Measurements from ENCODE around the gene TLNRD1. TPM values are rescaled to one million over a fixed set of nuclear protein-coding genes. Genes with fewer than 3 reads are reported as not detected.
A peak's percentile ranks its signal among the peaks of the same experiment; 100 is the strongest.
"Not testable (repeated sequence)": the region's sequence is repeated elsewhere in the genome, so short reads cannot be mapped to it uniquely, and the experiment has no call there.

Gene TLNRD1
- total RNA-seq (9.1 TPM), polyA plus RNA-seq (10.2 TPM)
- long read RNA-seq, donor 1, full-length matches to known transcripts, result 6 of 6 reads
- long read RNA-seq, donor 1, partial matches to known transcripts, result 0 of 6 reads
- long read RNA-seq, donor 1, other reads (novel, unspliced or antisense), result 0 of 6 reads
- long read RNA-seq, donor 2, result 0 reads
- long read RNA-seq, donor 3, full-length matches to known transcripts, result 35 of 35 reads
- long read RNA-seq, donor 3, partial matches to known transcripts, result 0 of 35 reads
- long read RNA-seq, donor 3, other reads (novel, unspliced or antisense), result 0 of 35 reads
- long read RNA-seq, donor 4, full-length matches to known transcripts, result 37 of 37 reads
- long read RNA-seq, donor 4, partial matches to known transcripts, result 0 of 37 reads
- long read RNA-seq, donor 4, other reads (novel, unspliced or antisense), result 0 of 37 reads
- long read RNA-seq, donor 5, full-length matches to known transcripts, result 28 of 28 reads
- long read RNA-seq, donor 5, partial matches to known transcripts, result 0 of 28 reads
- long read RNA-seq, donor 5, other reads (novel, unspliced or antisense), result 0 of 28 reads
- long read RNA-seq, donor 6, full-length matches to known transcripts, result 25 of 25 reads
- long read RNA-seq, donor 6, partial matches to known transcripts, result 0 of 25 reads
- long read RNA-seq, donor 6, other reads (novel, unspliced or antisense), result 0 of 25 reads
- long read RNA-seq, donor 7, full-length matches to known transcripts, result 18 of 18 reads
- long read RNA-seq, donor 7, partial matches to known transcripts, result 0 of 18 reads
- long read RNA-seq, donor 7, other reads (novel, unspliced or antisense), result 0 of 18 reads
- long read RNA-seq, donor 8, full-length matches to known transcripts, result 11 of 11 reads
- long read RNA-seq, donor 8, partial matches to known transcripts, result 0 of 11 reads
- long read RNA-seq, donor 8, other reads (novel, unspliced or antisense), result 0 of 11 reads
- long read RNA-seq, donor 9, full-length matches to known transcripts, result 16 of 16 reads
- long read RNA-seq, donor 9, partial matches to known transcripts, result 0 of 16 reads
- long read RNA-seq, donor 9, other reads (novel, unspliced or antisense), result 0 of 16 reads
- long read RNA-seq, donor 10, full-length matches to known transcripts, result 29 of 29 reads
- long read RNA-seq, donor 10, partial matches to known transcripts, result 0 of 29 reads
- long read RNA-seq, donor 10, other reads (novel, unspliced or antisense), result 0 of 29 reads

- peak within 1 kb of the TSS; percentile 71 to 98 for H3K4me3 ChIP-seq (ENCODE audit: low read length in 2 of 2)
- peak; percentile 57 to 92 (median 71) for DNase-seq (ENCODE audit: low read depth in 6 of 9, low spot score in 9 of 9)
- H3K27me3 ChIP-seq (ENCODE audit: control insufficient read depth in 2 of 2, insufficient read depth in 1 of 2, low read length in 1 of 2), result no peaks in the 10 kb centered on the region
- H3K9me3 ChIP-seq (ENCODE audit: control insufficient read depth in 2 of 2, insufficient read depth in 1 of 2, low read length in 1 of 2), result no peaks in the 10 kb centered on the region
- H3K36me3 ChIP-seq (ENCODE audit: control insufficient read depth in 2 of 2, insufficient read depth in 2 of 2, low read length in 1 of 2), result peaks cover 7 to 8% of the 10 kb centered on the region in 2 donors
- peak within 1 kb of the TSS; percentile 87 to 98 for H3K27ac ChIP-seq (ENCODE audit: low read depth in 1 of 2, low read length in 1 of 2)
- WGBS, result under 1% methylated on average over 66 of the region's 66 CpGs
- H3K4me1 ChIP-seq (ENCODE audit: control insufficient read depth in 2 of 2, insufficient read depth in 2 of 2, low read length in 2 of 2), result peaks cover 17% of the 10 kb centered on the region in 2 donors
Measured at GRCh38 chr15:81000624-81001151, at the start of gene TLNRD1. Gene TLNRD1, plus strand, starts transcription at chr15:81000923. Its CDS starts 1,349 bp downstream, at chr15:81002272.

GRCh38 chr15:80951941-80952340, 48.8 kb upstream of the TLNRD1 start:
- Histone ChIP-seq H3K4me3 (ENCODE audit: low read length in 2 of 2) (no peak overlapping the region), H3K27ac (ENCODE audit: low read depth in 1 of 2, low read length in 1 of 2) (no peak overlapping the region), H3K27me3 (ENCODE audit: control insufficient read depth in 2 of 2, insufficient read depth in 1 of 2, low read length in 1 of 2) (no peaks in the 10 kb centered on the region), H3K4me1 (ENCODE audit: control insufficient read depth in 2 of 2, insufficient read depth in 2 of 2, low read length in 2 of 2) (no peaks in the 10 kb centered on the region), H3K9me3 (ENCODE audit: control insufficient read depth in 2 of 2, insufficient read depth in 1 of 2, low read length in 1 of 2) (no peaks in the 10 kb centered on the region), H3K36me3 (ENCODE audit: control insufficient read depth in 2 of 2, insufficient read depth in 2 of 2, low read length in 1 of 2) (peaks cover 16 to 47% of the 10 kb centered on the region in 2 donors)
- DNase-seq (ENCODE audit: low read depth in 6 of 9, low spot score in 9 of 9), result no peak
- 89% methylated on average over 5 of the region's 5 CpGs for WGBS

- no peak for DNase-seq (ENCODE audit: low read depth in 6 of 9, low spot score in 9 of 9)
- Histone ChIP-seq H3K4me3 (ENCODE audit: low read length in 2 of 2) (no peak overlapping the region), H3K27ac (ENCODE audit: low read depth in 1 of 2, low read length in 1 of 2) (no peak overlapping the region), H3K9me3 (ENCODE audit: control insufficient read depth in 2 of 2, insufficient read depth in 1 of 2, low read length in 1 of 2) (no peaks in the 10 kb centered on the region), H3K27me3 (ENCODE audit: control insufficient read depth in 2 of 2, insufficient read depth in 1 of 2, low read length in 1 of 2) (no peaks in the 10 kb centered on the region), H3K4me1 (ENCODE audit: control insufficient read depth in 2 of 2, insufficient read depth in 2 of 2, low read length in 2 of 2) (no peaks in the 10 kb centered on the region), H3K36me3 (ENCODE audit: control insufficient read depth in 2 of 2, insufficient read depth in 2 of 2, low read length in 1 of 2) (peaks cover 5 to 37% of the 10 kb centered on the region in 2 donors)
- 98% methylated on average over 12 of the region's 12 CpGs for WGBS
Measured at GRCh38 chr15:80953001-80953952, 47.4 kb upstream of the TLNRD1 start.

GRCh38 chr15:80953953-80954778, 46.6 kb upstream of the TLNRD1 start:
- no peaks in the 10 kb centered on the region for H3K27me3 ChIP-seq (ENCODE audit: control insufficient read depth in 2 of 2, insufficient read depth in 1 of 2, low read length in 1 of 2)
- DNase-seq (ENCODE audit: low read depth in 6 of 9, low spot score in 9 of 9), result no peak
- H3K9me3 ChIP-seq (ENCODE audit: control insufficient read depth in 2 of 2, insufficient read depth in 1 of 2, low read length in 1 of 2), result no peaks in the 10 kb centered on the region
- H3K4me1 ChIP-seq (ENCODE audit: control insufficient read depth in 2 of 2, insufficient read depth in 2 of 2, low read length in 2 of 2), result no peaks in the 10 kb centered on the region
- H3K4me3 ChIP-seq (ENCODE audit: low read length in 2 of 2), result no peak overlapping the region
- peaks cover 0 to 37% of the 10 kb centered on the region in 2 donors for H3K36me3 ChIP-seq (ENCODE audit: control insufficient read depth in 2 of 2, insufficient read depth in 2 of 2, low read length in 1 of 2)
- no peak overlapping the region for H3K27ac ChIP-seq (ENCODE audit: low read depth in 1 of 2, low read length in 1 of 2)
- 98% methylated on average over 9 of the region's 9 CpGs for WGBS

GRCh38 chr15:80955571-80956452, 44.9 kb upstream of the TLNRD1 start:
- DNase-seq (ENCODE audit: low read depth in 6 of 9, low spot score in 9 of 9); H3K9me3 ChIP-seq (ENCODE audit: control insufficient read depth in 2 of 2, insufficient read depth in 1 of 2, low read length in 1 of 2); H3K4me1 ChIP-seq (ENCODE audit: control insufficient read depth in 2 of 2, insufficient read depth in 2 of 2, low read length in 2 of 2); H3K27ac ChIP-seq (ENCODE audit: low read depth in 1 of 2, low read length in 1 of 2); H3K27me3 ChIP-seq (ENCODE audit: control insufficient read depth in 2 of 2, insufficient read depth in 1 of 2, low read length in 1 of 2); H3K4me3 ChIP-seq (ENCODE audit: low read length in 2 of 2): not testable (repeated sequence)
- WGBS, result 97% methylated on average over 19 of the region's 19 CpGs
- H3K36me3 ChIP-seq (ENCODE audit: control insufficient read depth in 2 of 2, insufficient read depth in 2 of 2, low read length in 1 of 2), result peaks cover 3 to 29% of the 10 kb centered on the region in 2 donors

- Histone ChIP-seq H3K27ac (ENCODE audit: low read depth in 1 of 2, low read length in 1 of 2) (no peak overlapping the region), H3K4me3 (ENCODE audit: low read length in 2 of 2) (no peak overlapping the region), H3K27me3 (ENCODE audit: control insufficient read depth in 2 of 2, insufficient read depth in 1 of 2, low read length in 1 of 2) (no peaks in the 10 kb centered on the region), H3K36me3 (ENCODE audit: control insufficient read depth in 2 of 2, insufficient read depth in 2 of 2, low read length in 1 of 2) (peaks cover 3 to 20% of the 10 kb centered on the region in 2 donors), H3K4me1 (ENCODE audit: control insufficient read depth in 2 of 2, insufficient read depth in 2 of 2, low read length in 2 of 2) (no peaks in the 10 kb centered on the region), H3K9me3 (ENCODE audit: control insufficient read depth in 2 of 2, insufficient read depth in 1 of 2, low read length in 1 of 2) (no peaks in the 10 kb centered on the region)
- no peak for DNase-seq (ENCODE audit: low read depth in 6 of 9, low spot score in 9 of 9)
- WGBS, result 94% methylated on average over 2 of the region's 2 CpGs
Measured at GRCh38 chr15:80957556-80957955, 43.2 kb upstream of the TLNRD1 start.

- no peaks in the 10 kb centered on the region for H3K9me3 ChIP-seq (ENCODE audit: control insufficient read depth in 2 of 2, insufficient read depth in 1 of 2, low read length in 1 of 2)
- peaks cover 3 to 17% of the 10 kb centered on the region in 2 donors for H3K36me3 ChIP-seq (ENCODE audit: control insufficient read depth in 2 of 2, insufficient read depth in 2 of 2, low read length in 1 of 2)
- H3K27me3 ChIP-seq (ENCODE audit: control insufficient read depth in 2 of 2, insufficient read depth in 1 of 2, low read length in 1 of 2), result no peaks in the 10 kb centered on the region
- H3K4me1 ChIP-seq (ENCODE audit: control insufficient read depth in 2 of 2, insufficient read depth in 2 of 2, low read length in 2 of 2), result no peaks in the 10 kb centered on the region
- DNase-seq (ENCODE audit: low read depth in 6 of 9, low spot score in 9 of 9), result no peak
- no peak overlapping the region for H3K4me3 ChIP-seq (ENCODE audit: low read length in 2 of 2)
- 100% methylated on average over 2 of the region's 2 CpGs for WGBS
- H3K27ac ChIP-seq (ENCODE audit: low read depth in 1 of 2, low read length in 1 of 2), result no peak overlapping the region
Measured at GRCh38 chr15:80957976-80958375, 42.7 kb upstream of the TLNRD1 start.

All from thymus (tissue), 14 donors.